Measurements from ENCODE around the gene SIL1. TPM values are rescaled to one million over a fixed set of nuclear protein-coding genes. Genes with fewer than 3 reads are reported as not detected.

Gene SIL1
- total and polyA plus RNA-seq, 2 donors (not counting 1 experiment from before 2014, with no cell fraction given) = 66.4 to 85.5 TPM

- Histone ChIP-seq H3K9me3 (ENCODE audit: control insufficient read depth, insufficient read depth, low read depth, low read length) (no peaks in the 10 kb centered on the region), H3K79me2 (ENCODE audit: control insufficient read depth, insufficient read depth, low read length) (no peaks in the 10 kb centered on the region), H2AFZ (ENCODE audit: low read length) (no peak overlapping the region), H3K4me2 (ENCODE audit: extremely low read depth, insufficient read depth, low read length) (no peak overlapping the region), H3K27me3 (ENCODE audit: control insufficient read depth, insufficient read depth, low read length) (no peaks in the 10 kb centered on the region), H4K20me1 (ENCODE audit: control insufficient read depth, extremely low read depth, insufficient read depth, low read length) (no peaks in the 10 kb centered on the region), H3K4me1 (ENCODE audit: control insufficient read depth, extremely low read depth, insufficient read depth, low read length) (no peaks in the 10 kb centered on the region), H3K4me3 (replicated peaks in 1 of 4; ENCODE audit: control extremely low read depth in 1 of 4, insufficient read depth in 1 of 4, low read depth in 3 of 4, low read length in 4 of 4) (no peak overlapping the region), H3K9ac (ENCODE audit: insufficient read depth, low read length) (no peak overlapping the region), H3K36me3 (ENCODE audit: control insufficient read depth, insufficient read depth, low read length) (no peaks in the 10 kb centered on the region), H3K27ac (ENCODE audit: insufficient read depth, low read length) (no peak overlapping the region)
- no peak for DNase-seq (ENCODE audit: low read depth in 2 of 2)
- TF ChIP-seq CTCF (conservative IDR thresholded peaks at IDR 0.05 in 1 of 2, IDR thresholded peaks at IDR 0.05 in 1 of 2; ENCODE audit: low read depth in 1 of 2, low read length in 2 of 2) (no peak), EZH2 (IDR thresholded peaks at IDR 0.05; ENCODE audit: low read length, missing control alignments) (no peak)
These were observed 103.7 kb downstream of the SIL1 start for GRCh38 chr5:139094154-139095131.

GRCh38 chr5:139092741-139093343, 105.3 kb downstream of the SIL1 start:
- Histone ChIP-seq H3K4me2 (ENCODE audit: extremely low read depth, insufficient read depth, low read length) (no peak overlapping the region), H3K79me2 (ENCODE audit: control insufficient read depth, insufficient read depth, low read length) (no peaks in the 10 kb centered on the region), H3K27me3 (ENCODE audit: control insufficient read depth, insufficient read depth, low read length) (no peaks in the 10 kb centered on the region), H4K20me1 (ENCODE audit: control insufficient read depth, extremely low read depth, insufficient read depth, low read length) (no peaks in the 10 kb centered on the region), H3K9me3 (ENCODE audit: control insufficient read depth, insufficient read depth, low read depth, low read length) (no peaks in the 10 kb centered on the region), H3K36me3 (ENCODE audit: control insufficient read depth, insufficient read depth, low read length) (no peaks in the 10 kb centered on the region), H3K27ac (ENCODE audit: insufficient read depth, low read length) (no peak overlapping the region), H3K4me3 (replicated peaks in 1 of 4; ENCODE audit: control extremely low read depth in 1 of 4, insufficient read depth in 1 of 4, low read depth in 3 of 4, low read length in 4 of 4) (no peak overlapping the region), H3K9ac (ENCODE audit: insufficient read depth, low read length) (no peak overlapping the region), H2AFZ (ENCODE audit: low read length) (no peak overlapping the region), H3K4me1 (ENCODE audit: control insufficient read depth, extremely low read depth, insufficient read depth, low read length) (no peaks in the 10 kb centered on the region)
- no peak for DNase-seq (ENCODE audit: low read depth in 2 of 2)
- TF ChIP-seq CTCF (conservative IDR thresholded peaks at IDR 0.05 in 1 of 2, IDR thresholded peaks at IDR 0.05 in 1 of 2; ENCODE audit: low read depth in 1 of 2, low read length in 2 of 2) (no peak), EZH2 (IDR thresholded peaks at IDR 0.05; ENCODE audit: low read length, missing control alignments) (no peak)

- peak in 1 of 2 donors; percentile 49 for DNase-seq (ENCODE audit: low read depth in 2 of 2)
- Histone ChIP-seq H3K4me3 (replicated peaks in 1 of 4; ENCODE audit: control extremely low read depth in 1 of 4, insufficient read depth in 1 of 4, low read depth in 3 of 4, low read length in 4 of 4) (no peak overlapping the region), H3K4me2 (ENCODE audit: extremely low read depth, insufficient read depth, low read length) (no peak overlapping the region), H3K27me3 (ENCODE audit: control insufficient read depth, insufficient read depth, low read length) (no peaks in the 10 kb centered on the region), H3K79me2 (ENCODE audit: control insufficient read depth, insufficient read depth, low read length) (no peaks in the 10 kb centered on the region), H3K27ac (ENCODE audit: insufficient read depth, low read length) (no peak overlapping the region), H3K9me3 (ENCODE audit: control insufficient read depth, insufficient read depth, low read depth, low read length) (no peaks in the 10 kb centered on the region), H4K20me1 (ENCODE audit: control insufficient read depth, extremely low read depth, insufficient read depth, low read length) (no peaks in the 10 kb centered on the region), H3K9ac (ENCODE audit: insufficient read depth, low read length) (no peak overlapping the region), H3K4me1 (ENCODE audit: control insufficient read depth, extremely low read depth, insufficient read depth, low read length) (no peaks in the 10 kb centered on the region), H3K36me3 (ENCODE audit: control insufficient read depth, insufficient read depth, low read length) (no peaks in the 10 kb centered on the region), H2AFZ (ENCODE audit: low read length) (no peak overlapping the region)
- peak; percentile 39 to 40 for TF ChIP-seq CTCF (conservative IDR thresholded peaks at IDR 0.05 in 1 of 2, IDR thresholded peaks at IDR 0.05 in 1 of 2; ENCODE audit: low read depth in 1 of 2, low read length in 2 of 2)
- no peak for TF ChIP-seq EZH2 (IDR thresholded peaks at IDR 0.05; ENCODE audit: low read length, missing control alignments)
These were observed 106.6 kb downstream of the SIL1 start for GRCh38 chr5:139091439-139092156.

Measured in fibroblast of lung (primary cell).